Neutrophil (primary cell): ENCODE measurements around the gene NSMCE1.

Source experiments
- H3K27ac ChIP-seq: fragments of 200-600 bp; sonication (generic); 2 replicates; pipeline ENCODE4 v1.5.1; 2016; ENCODE audit warnings: mild to moderate bottlenecking, moderate library complexity
- H3K27me3 ChIP-seq: fragments of 200-600 bp; sonication (generic); 2 replicates; pipeline ENCODE4 v1.6.0; 2016; ENCODE audit warnings: mild to moderate bottlenecking
- H3K36me3 ChIP-seq: fragments of 200-600 bp; sonication (generic); 2 replicates; pipeline ENCODE4 v1.5.1; 2017
- H3K4me1 ChIP-seq, 2 experiments: fragments of 200-600 bp in 1 of 2; sonication (generic) in 1 of 2; 1 replicate in 1 of 2; 2 replicates in 1 of 2; pipeline versions ENCODE4 v1.5.1 to v1.6.1; 2013 to 2016; ENCODE audit warnings: low read depth in 1 of 2, low read length in 1 of 2, mild to moderate bottlenecking in 1 of 2, moderate library complexity in 1 of 2; ENCODE audit not compliant: control insufficient read depth in 1 of 2, insufficient read depth in 1 of 2
- H3K4me3 ChIP-seq, 2 experiments: fragments of 200-600 bp in 1 of 2; sonication (generic) in 1 of 2; 1 replicate in 1 of 2; 2 replicates in 1 of 2; pipeline ENCODE4 v1.5.1; 2013 to 2016; ENCODE audit warnings: low read depth in 1 of 2, low read length in 1 of 2, mild to moderate bottlenecking in 1 of 2, moderate library complexity in 1 of 2
- H3K9me3 ChIP-seq: fragments of 200-600 bp; sonication (generic); 2 replicates; pipeline ENCODE4 v1.5.1; 2016
- CTCF ChIP-seq: fragments of 200-600 bp; sonication (generic); IDR thresholded peaks from 2 replicates; pipeline ENCODE4 v1.5.1; 2016; ENCODE audit warnings: antibody characterized with exemption

The NSMCE1 gene

DNA sequence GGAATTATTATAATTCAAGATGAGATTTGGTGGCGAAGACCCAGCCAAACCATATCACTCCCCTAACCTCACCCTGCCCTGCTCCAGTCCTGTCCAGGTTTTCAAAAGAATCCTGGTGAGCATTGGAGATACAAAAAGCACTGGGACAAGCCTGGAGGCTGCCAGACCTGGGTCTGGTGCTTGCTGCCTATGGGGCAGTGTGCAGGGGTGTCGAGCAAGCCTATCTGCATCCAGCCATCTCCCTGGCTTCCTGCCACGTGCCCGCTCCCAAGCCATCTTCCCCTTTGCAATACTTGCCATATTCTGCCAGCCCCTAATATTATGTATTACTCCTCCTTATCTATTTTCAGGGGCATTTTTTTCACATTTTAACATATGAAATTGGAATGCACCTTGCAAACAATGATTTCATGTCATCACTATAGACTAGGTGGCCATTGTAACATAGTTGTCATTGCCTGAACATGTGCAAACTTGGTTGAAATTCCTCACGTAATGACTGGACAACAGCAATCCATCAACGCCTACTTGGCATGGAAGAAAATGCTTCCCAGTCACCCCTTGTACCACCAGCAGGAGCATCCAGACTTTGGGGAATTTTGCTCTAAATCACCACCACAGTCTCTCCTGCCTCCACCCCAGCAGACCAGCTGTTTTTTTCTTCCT is 73.4 kb downstream of the NSMCE1 start:
- no peak for TF ChIP-seq CTCF
- H3K4me1 ChIP-seq = peaks cover 16 to 17% of the 10 kb centered on the region in 2 experiments

DNA sequence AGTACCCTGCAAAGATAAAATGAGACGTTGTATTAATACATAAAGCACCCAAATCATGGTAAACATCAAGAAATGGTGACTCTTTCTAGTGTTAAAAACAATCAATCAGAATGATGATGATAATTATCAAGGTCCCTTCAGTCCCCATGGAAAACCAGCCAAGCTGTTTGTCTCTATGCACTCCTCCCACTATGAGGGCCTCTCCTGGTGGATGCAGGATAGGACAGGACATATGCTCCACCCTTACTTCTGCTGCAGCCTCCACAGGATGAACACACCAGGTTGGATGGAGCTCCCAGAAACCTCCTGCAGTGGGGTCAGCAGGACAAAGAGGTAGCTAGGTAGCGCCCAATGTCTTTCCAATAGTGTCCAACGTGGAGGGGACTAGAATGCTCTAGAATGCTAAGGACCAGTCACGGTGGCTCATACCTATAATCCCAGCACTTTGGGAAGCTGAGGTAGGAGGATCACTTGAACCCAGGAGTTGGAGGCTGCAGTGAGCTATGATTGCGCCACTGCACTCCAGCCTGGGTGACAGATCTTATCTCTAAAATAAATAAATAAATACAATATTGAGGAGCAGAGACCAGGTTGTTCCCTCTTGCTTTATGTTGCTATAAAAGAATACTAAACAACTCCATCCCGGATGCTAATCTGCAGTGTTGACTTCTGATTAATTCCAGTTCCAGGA is 75.1 kb downstream of the NSMCE1 start:
- Histone ChIP-seq H3K36me3 (no peaks in the 10 kb centered on the region), H3K27ac (no peak overlapping the region), H3K4me1 (peaks cover 0 to 4% of the 10 kb centered on the region in 2 experiments), H3K4me3 (no peak overlapping the region), H3K9me3 (no peaks in the 10 kb centered on the region), H3K27me3 (peaks cover 15% of the 10 kb centered on the region)
- no peak for TF ChIP-seq CTCF

More for the DNA sequence above, 73.4 kb downstream of the NSMCE1 start:
- Histone ChIP-seq H3K27me3 (peaks cover 3% of the 10 kb centered on the region), H3K36me3 (no peaks in the 10 kb centered on the region), H3K27ac (no peak overlapping the region), H3K9me3 (no peaks in the 10 kb centered on the region), H3K4me3 (no peak overlapping the region)

- no peak overlapping the region for H3K4me3 ChIP-seq
- peaks cover 15% of the 10 kb centered on the region for H3K27me3 ChIP-seq
- H3K27ac ChIP-seq = no peak overlapping the region
- H3K36me3 ChIP-seq = no peaks in the 10 kb centered on the region
- peaks cover 0 to 4% of the 10 kb centered on the region in 2 experiments for H3K4me1 ChIP-seq
- TF ChIP-seq CTCF = no peak
- H3K9me3 ChIP-seq = no peaks in the 10 kb centered on the region
Observed at GRCh38 chr16:27191352-27191924, 77.1 kb downstream of the NSMCE1 start.

GRCh38 chr16:27190316-27190871 is 78.2 kb downstream of the NSMCE1 start:
- no peaks in the 10 kb centered on the region for H3K9me3 ChIP-seq
- no peak overlapping the region for H3K4me3 ChIP-seq
- TF ChIP-seq CTCF = no peak
- no peak overlapping the region for H3K27ac ChIP-seq
- no peaks in the 10 kb centered on the region for H3K36me3 ChIP-seq
- peaks cover 0 to 4% of the 10 kb centered on the region in 2 experiments for H3K4me1 ChIP-seq
- H3K27me3 ChIP-seq = peaks cover 15% of the 10 kb centered on the region

- Histone ChIP-seq H3K36me3 (no peaks in the 10 kb centered on the region), H3K4me1 (peaks cover 0 to 4% of the 10 kb centered on the region in 2 experiments), H3K27ac (no peak overlapping the region), H3K27me3 (peaks cover 15% of the 10 kb centered on the region), H3K9me3 (no peaks in the 10 kb centered on the region), H3K4me3 (no peak overlapping the region)
- no peak for TF ChIP-seq CTCF
Observed at GRCh38 chr16:27189335-27189972, 79.1 kb downstream of the NSMCE1 start.
